Measurements from ENCODE around the gene OPN3. TPM values are rescaled to one million over a fixed set of nuclear protein-coding genes. Genes with fewer than 3 reads are reported as not detected.

OPN3 gene
- total RNA-seq, 2 donors from 2014 or later = 8.2 to 13.6 TPM

DNA sequence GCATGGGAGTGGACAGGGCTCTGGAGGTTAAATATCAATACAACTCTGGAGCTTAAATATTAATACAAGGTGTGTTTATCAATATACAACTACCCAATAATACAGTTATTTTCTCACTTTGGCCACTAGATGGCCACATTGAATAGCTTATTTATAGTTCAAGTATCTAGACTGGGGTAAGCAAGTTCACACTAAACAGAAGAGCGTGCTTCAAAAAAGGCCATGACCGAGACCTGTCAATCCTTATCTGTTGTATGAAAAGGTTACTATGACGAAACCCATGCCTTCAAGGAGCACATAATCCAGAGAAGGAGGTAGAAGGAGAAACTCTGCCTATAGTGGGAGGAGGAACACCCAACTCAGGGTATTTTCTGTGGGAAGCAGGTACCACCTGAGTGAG, 29.1 kb downstream of the OPN3 start:
- Mint-ChIP-seq H3K27ac (no peak overlapping the region), H3K36me3 (no peaks in the 10 kb centered on the region), H3K9me3 (no peaks in the 10 kb centered on the region)
- DNase-seq (ENCODE audit: low spot score in 2 of 2) (no peak), ATAC-seq (peak; percentile 65 to 67)

DNA sequence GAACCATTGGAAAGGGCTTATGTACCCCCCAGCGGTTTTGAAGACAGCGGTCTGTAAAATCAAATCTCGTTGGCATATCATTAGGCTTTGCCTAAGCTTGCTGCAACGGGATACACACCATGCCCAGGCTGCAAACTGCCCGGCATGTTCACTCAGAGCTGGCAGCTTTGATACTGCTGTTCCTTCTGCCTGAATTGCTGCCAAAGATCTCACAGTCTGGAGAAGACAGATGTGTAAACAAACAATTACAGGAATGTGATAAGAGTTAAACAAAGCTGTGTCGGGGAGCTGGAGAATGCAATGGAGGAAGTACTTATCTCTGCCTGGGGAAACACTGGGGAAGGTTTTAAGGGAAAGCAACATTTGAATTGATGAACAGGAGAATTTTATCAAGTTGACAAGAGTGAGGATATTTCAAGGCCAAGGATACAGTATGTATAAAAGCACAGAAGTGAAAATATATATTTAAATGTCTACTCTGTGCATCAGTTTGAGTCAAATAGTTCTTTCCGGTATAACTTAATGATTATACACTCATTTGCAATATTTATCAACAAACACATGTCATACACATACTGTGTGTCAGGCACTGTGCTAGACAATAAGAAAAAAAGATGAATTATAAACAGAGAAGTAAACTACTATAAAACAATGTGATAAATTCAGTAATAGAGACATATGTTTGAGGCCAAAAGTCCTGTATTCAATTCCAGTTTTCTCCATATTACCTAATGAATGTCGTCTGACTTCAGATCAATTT, 29.9 kb downstream of the OPN3 start:
- H3K27ac Mint-ChIP-seq = no peak overlapping the region
- no peak for ATAC-seq
- DNase-seq (ENCODE audit: low spot score in 2 of 2) = no peak
- H3K9me3 Mint-ChIP-seq = no peaks in the 10 kb centered on the region
- no peaks in the 10 kb centered on the region for H3K36me3 Mint-ChIP-seq

DNA sequence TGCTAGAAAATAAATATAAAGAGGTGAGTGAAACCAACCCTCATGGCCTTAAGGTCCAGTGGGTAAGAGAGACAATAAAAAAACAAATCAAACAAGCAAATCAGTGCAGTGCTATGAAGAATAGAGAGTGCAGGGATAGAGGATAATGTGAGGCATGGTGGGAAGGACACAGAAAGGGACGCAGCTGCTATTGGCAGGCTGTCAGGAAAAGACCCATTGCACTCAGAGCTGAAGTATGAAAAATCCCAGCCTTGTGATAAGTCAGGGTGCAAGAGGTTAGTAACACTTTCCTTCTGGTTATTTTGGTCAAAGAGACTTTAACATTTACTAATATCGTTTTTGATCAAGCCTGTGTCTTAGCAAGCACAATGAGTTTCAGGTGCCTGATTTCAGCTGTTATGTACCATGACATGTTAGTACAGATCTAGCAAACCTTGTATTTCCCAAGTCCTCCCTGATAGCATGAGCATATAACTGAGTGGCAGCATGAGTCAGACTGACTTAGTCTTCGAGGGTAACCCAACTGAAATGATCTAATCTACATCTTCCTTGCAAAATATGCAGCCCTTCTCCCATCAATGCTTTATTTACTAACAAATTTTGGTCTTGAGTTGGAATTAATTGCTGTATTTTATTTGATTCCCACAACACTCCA, 31.7 kb downstream of the OPN3 start:
- ATAC-seq = peak; percentile 53 to 74

DNA sequence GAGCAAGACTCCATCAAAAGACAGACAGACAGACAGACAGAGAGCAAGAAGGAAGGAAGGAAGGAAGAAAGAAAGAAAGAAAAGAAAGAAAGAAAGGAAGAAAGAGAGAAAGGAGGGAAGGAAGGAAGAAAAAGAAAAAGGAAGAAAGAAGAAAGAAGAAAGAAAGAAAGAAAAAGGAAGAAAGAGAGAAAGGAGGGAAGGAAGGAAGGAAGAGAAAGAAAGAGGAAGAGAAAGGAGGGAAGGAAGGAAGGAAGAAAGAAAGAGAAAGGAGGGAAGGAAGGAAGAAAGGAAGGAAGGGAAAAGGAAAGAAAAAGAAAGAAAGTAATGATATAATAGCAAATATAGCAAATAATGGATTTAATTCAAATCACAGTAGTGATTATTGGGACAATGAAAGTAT, 32.7 kb downstream of the OPN3 start:
- no peak for ATAC-seq
- no peak for DNase-seq (ENCODE audit: low spot score in 2 of 2)
- Mint-ChIP-seq H3K36me3 (peaks cover 0 to 9% of the 10 kb centered on the region in 2 donors), H3K27ac (no peak overlapping the region), H3K9me3 (no peaks in the 10 kb centered on the region)

More for the DNA sequence above, 31.7 kb downstream of the OPN3 start:
- Mint-ChIP-seq H3K9me3 (no peaks in the 10 kb centered on the region), H3K27ac (no peak overlapping the region), H3K36me3 (peaks cover 0 to 2% of the 10 kb centered on the region in 2 donors)
- no peak for DNase-seq (ENCODE audit: low spot score in 2 of 2)

DNA sequence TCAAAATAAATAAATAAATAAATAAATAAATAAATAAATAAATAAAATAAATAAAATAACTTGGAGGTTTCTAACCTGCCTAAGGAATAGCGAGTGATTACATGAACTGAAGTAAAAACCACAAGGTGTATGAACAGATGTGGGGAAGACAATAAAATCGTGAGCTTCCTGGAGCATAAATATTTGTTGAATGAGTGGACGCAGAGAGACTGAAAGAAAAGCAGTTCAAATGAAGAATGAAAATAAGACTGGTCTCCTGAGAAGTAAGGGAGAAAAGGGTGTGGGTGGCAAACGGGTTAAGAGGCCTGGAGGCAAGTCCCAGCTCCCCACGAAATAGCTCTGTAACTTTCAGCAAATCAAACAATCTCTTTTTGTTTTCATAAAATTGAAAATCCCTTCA, 33.6 kb downstream of the OPN3 start:
- Mint-ChIP-seq H3K9me3 (no peaks in the 10 kb centered on the region), H3K27ac (no peak overlapping the region), H3K36me3 (peaks cover 7 to 18% of the 10 kb centered on the region in 2 donors)
- no peak for ATAC-seq
- no peak for DNase-seq (ENCODE audit: low spot score in 2 of 2)

DNA sequence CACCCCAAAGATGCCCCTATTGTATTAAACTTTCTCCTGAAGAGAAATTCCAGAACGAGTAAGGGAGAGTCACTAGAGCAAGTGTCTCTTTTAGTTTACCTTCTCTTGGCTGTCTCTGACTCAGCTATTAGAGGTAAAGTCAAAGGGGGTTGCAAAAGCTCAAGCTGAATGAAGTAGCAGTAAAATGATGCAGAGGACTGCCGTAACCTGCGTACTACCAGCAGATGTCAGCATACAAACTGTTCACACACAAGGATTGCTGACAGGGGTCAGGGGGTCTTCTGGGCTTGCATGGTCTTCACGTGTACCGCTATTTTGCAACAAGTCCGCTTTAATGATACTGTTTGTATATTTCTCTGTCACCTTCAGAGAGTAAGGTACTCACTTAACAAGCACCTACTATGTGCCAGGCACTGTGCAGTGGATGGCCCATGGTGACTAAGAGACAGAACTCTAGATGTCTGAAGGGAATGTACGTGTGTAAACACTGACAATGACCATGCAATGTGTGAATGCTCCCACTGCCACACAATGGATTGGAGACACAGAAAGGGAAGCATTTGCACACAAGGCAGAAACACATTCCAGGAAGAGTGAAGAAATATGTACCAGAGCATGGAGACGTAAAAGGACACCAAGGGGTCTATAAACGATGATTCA, 34.9 kb downstream of the OPN3 start:
- Mint-ChIP-seq H3K27ac (no peak overlapping the region), H3K9me3 (no peaks in the 10 kb centered on the region), H3K36me3 (peaks cover 14 to 18% of the 10 kb centered on the region in 2 donors)
- DNase-seq (ENCODE audit: low spot score in 2 of 2) = no peak
- no peak for ATAC-seq

DNA sequence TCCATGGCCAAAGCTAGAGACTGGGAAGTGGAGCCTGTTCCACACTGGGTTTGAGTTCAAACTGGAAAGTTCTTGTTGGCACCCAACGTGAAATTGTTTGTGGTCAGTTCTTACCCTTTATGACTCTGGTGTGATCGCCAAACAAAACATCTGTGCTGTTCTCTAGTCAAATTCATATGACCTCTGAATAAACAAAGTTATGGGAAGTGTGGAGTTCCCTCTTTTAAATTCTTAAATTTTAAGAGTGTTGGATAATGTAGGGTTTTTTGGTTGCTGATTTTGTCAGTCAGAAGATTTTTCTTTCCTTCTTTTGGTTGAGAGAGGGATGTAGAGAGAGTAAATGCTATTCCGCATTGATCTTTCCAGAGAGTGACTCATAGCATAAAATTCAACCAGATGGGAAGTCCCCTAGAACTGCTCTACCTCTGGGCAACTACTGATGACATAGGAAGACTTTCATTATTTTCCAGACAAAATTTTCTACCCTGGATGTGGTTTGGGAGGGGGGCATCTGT, 36.4 kb downstream of the OPN3 start:
- H3K27ac Mint-ChIP-seq = peak overlapping the region in 1 of 2 donors; percentile 63
- peaks cover 14 to 18% of the 10 kb centered on the region in 2 donors for H3K36me3 Mint-ChIP-seq
- DNase-seq (ENCODE audit: low spot score in 2 of 2) (no peak), ATAC-seq (peak in 1 of 2 donors; percentile 75)
- no peaks in the 10 kb centered on the region for H3K9me3 Mint-ChIP-seq

DNA sequence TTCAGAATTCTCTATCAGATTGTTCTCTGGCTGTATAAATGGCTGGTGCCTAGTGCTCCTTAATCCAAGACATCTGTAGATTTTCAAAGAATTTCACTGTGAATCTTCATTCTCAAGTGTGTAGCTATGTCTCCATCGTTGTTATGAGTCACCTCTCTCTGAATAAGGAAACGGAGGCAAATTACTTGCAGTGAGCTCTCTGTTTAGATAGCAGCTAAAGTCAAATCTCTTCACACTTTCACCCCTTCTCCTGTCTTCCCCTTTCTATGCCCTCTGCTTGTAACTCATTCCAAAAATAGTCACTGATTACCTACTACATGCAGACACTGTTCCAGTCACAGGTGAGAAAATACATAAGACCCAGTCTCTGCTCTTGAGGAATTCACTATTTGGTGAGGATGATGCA, 39.7 kb downstream of the OPN3 start:
- no peaks in the 10 kb centered on the region for H3K9me3 Mint-ChIP-seq
- peak overlapping the region in 1 of 2 donors; percentile 63 for H3K27ac Mint-ChIP-seq
- DNase-seq (ENCODE audit: low spot score in 2 of 2) = no peak
- peak; percentile 34 to 92 for ATAC-seq
- peaks cover 14 to 18% of the 10 kb centered on the region in 2 donors for H3K36me3 Mint-ChIP-seq

DNA sequence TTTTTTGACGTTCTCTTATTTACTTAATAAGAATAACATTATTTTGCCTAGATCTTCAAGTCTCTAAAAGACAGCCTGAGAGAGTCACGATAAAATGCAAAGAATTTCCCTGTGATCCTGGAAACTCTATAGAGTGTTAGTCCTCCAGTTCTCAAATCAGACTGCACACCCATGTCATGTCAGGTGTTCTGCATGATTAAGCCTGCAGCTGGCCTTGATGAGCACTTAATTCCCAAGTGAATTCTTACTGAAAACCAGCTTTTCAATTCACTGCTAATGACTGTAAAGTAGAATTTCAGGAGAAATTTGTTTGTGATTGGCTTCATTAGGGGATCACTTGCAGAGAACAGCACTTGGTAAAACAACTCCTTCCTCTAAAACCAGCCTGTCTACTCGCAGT, 41.9 kb downstream of the OPN3 start:
- ATAC-seq = no peak
- Mint-ChIP-seq H3K9me3 (no peaks in the 10 kb centered on the region), H3K36me3 (peaks cover 18% of the 10 kb centered on the region in 2 donors), H3K27ac (no peak overlapping the region)
- no peak for DNase-seq (ENCODE audit: low spot score in 2 of 2)

DNA sequence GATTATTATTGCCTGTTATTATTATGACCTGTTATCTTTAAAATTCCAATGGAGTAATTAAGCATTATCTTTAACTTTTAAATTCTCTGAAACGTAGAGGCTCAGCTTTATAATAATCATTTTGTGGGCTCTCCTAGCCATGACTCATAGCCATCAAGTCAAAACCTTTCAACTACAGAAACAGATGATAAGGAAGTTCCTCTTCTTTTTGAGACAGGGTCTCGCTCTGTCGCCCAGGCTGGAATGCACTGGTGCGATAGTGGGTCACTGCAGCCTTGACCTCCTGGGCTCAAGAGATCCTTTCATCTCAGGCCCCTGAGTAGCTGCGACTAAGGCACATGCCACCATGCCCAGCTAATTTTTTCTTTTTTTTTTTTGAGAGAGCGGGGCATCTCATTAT, 43.5 kb downstream of the OPN3 start:
- DNase-seq (ENCODE audit: low spot score in 2 of 2) = no peak
- ATAC-seq = no peak
- H3K27ac Mint-ChIP-seq = no peak overlapping the region
- H3K36me3 Mint-ChIP-seq = peaks cover 5 to 21% of the 10 kb centered on the region in 2 donors
- no peaks in the 10 kb centered on the region for H3K9me3 Mint-ChIP-seq

DNA sequence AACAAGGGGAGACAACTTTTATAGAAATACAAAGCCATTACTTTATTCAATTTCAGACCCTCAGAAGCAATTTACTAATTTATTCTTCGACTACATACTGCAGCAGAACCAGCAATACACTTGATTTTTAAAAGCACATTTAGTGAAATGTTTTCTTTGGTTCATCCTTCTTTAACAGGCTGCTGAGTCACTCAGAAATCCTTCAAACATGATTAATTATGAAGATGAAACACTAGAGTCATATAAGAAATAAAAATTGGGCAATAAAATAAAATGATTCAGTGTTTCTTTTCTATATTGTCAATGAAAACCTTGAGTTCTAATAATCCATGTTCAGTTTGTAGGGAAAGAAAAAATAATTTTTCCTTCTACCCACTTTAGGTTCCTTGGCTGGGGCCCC, 47.0 kb downstream of the OPN3 start:
- H3K36me3 Mint-ChIP-seq = peaks cover 5 to 22% of the 10 kb centered on the region in 2 donors
- ATAC-seq (no peak), DNase-seq (ENCODE audit: low spot score in 2 of 2) (no peak)
- H3K9me3 Mint-ChIP-seq = no peaks in the 10 kb centered on the region
- peak overlapping the region; percentile 84 to 93 for H3K27ac Mint-ChIP-seq

DNA sequence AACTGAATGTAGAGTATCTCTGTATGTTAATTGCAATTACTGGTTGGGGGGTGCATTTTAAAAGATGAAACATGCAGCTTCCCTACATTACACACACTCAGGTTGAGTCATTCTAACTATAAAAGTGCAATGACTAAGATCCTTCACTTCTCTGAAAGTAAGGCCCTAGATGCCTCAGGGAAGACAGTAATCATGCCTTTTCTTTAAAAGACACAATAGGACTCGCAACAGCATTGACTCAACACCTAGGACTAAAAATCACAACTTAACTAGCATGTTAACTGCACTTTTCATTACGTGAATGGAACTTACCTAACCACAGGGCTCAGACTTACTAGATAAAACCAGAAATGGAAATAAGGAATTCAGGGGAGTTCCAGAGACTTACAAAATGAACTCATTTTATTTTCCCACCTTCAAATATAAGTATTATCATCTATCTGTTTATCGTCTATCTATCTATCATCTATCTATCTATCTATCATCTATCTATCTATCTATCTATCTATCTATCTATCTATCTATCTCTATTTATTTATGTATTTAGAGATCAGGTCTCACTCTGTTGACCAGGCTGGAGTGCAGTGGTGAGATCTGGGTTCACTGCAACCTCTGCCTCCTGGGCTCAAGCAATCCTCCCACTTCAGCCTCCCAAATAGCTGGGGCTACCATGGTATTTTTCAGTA, 47.8 kb downstream of the OPN3 start:
- Mint-ChIP-seq H3K27ac (peak overlapping the region; percentile 84 to 93), H3K9me3 (no peaks in the 10 kb centered on the region), H3K36me3 (peaks cover 5 to 22% of the 10 kb centered on the region in 2 donors)
- ATAC-seq (peak; percentile 98 to 99), DNase-seq (ENCODE audit: low spot score in 2 of 2) (peak in 1 of 2 donors; percentile 19)

DNA sequence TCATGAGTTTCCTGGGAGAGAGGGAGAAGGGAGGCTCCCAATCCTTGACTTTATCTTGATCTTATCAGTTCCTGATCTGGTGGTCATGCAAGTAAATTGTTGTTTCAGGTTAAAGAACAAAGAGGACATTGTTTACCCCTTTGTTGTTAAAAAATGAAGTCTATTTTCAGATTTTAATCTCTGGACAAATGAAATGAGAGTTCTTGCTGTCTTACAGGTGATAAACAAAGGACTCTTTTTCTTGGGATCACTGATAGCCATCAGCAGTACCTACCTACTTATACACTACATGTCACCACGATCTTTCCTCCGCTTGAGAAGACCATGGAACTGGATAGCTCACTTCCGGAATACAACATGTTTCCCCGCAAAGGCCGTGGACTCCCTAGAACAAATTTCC, 48.4 kb downstream of the OPN3 start:
- no peak for ATAC-seq
- Mint-ChIP-seq H3K9me3 (no peaks in the 10 kb centered on the region), H3K27ac (peak overlapping the region; percentile 84 to 93), H3K36me3 (peaks cover 5 to 22% of the 10 kb centered on the region in 2 donors)
- no peak for DNase-seq (ENCODE audit: low spot score in 2 of 2)

DNA sequence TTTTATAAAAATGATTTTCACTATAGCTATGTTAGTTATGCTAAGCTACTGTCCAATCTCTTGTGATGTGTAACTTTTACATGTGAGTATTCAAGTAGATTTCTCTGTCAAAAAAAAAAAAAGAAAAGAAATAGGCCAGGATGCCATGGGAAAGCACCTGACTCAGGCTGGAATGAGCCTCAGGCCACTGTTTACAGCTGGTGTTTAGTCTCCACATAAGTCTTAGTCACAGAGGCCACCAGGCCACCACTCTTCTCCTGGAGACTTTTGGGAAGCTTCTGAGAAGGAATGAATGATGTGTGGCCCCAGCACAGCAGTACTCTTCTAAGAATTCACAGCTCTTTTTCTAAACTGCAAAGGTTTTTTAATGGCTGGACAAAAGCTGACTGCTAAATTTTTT, 48.9 kb downstream of the OPN3 start:
- Mint-ChIP-seq H3K27ac (peak overlapping the region; percentile 84 to 93), H3K36me3 (peaks cover 5 to 22% of the 10 kb centered on the region in 2 donors), H3K9me3 (no peaks in the 10 kb centered on the region)
- ATAC-seq (peak in 1 of 2 donors; percentile 49), DNase-seq (ENCODE audit: low spot score in 2 of 2) (no peak)

DNA sequence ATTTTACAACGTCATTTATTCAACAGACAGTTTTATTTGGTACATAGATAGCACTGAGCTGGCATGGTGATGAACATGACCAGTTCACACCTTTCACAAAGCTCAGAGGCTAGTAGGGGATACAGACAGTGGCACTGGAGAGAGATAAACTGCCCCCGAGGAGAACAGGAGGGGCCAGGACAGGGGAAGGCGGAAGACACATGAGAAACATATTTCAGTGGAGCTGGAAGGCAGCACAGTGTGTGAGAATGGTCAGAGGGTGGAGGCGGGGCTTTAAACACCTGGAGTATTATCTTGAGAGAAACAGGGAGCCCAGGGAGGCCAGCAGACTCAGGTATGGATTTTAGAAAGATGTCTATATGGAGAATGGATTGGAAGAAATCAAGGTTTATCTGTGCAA, 49.5 kb downstream of the OPN3 start:
- ATAC-seq (no peak), DNase-seq (ENCODE audit: low spot score in 2 of 2) (no peak)
- Mint-ChIP-seq H3K36me3 (peaks cover 5 to 22% of the 10 kb centered on the region in 2 donors), H3K27ac (peak overlapping the region in 1 of 2 donors; percentile 35), H3K9me3 (no peaks in the 10 kb centered on the region)

DNA sequence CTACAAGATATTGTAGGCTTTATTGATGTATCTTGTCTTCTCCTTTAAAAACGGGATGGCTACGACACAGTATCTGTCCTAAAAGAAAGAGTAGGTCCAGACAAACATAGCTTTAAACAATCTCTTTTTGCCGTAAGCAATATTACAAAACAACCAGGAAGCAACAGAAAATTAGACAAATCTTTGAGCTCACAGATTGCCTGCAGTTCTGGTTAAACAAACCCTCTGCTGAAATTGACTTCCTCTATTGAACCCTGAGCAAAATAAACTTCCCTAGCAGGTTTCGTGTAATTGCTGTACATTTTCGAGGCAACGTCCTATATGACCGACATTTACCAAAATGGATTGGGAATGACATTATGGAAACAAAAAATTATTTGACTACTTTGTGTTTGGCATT, 50.6 kb downstream of the OPN3 start:
- Mint-ChIP-seq H3K36me3 (peaks cover 3 to 22% of the 10 kb centered on the region in 2 donors), H3K9me3 (no peaks in the 10 kb centered on the region), H3K27ac (no peak overlapping the region)
- no peak for ATAC-seq
- no peak for DNase-seq (ENCODE audit: low spot score in 2 of 2)
